Small intestine (tissue), 7 donors: ENCODE data around the gene EXOSC7. TPM values are rescaled to one million over a fixed set of nuclear protein-coding genes. Genes with fewer than 3 reads are reported as not detected.
"Not testable (repeated sequence)": the region's sequence is repeated elsewhere in the genome, so short reads cannot be mapped to it uniquely, and the experiment has no call there.

Experiments used
- DNase-seq, 2 donors: peaks; one replicate each; pipeline versions ENCODE4 v3.0.0 to v3.0.0-alpha.2; 2013
- FAIRE-seq: peaks from 2 replicates; lab custom pipeline; 2012; peaks lifted over from hg19 to GRCh38; lab: Jason Lieb, UNC
- H3K27ac ChIP-seq, 3 donors: one replicate each; pipeline ENCODE4 v1.5.1; 2013; ENCODE audit warnings: low read length in 2 of 3, mild to moderate bottlenecking in 2 of 3, control low read depth in 1 of 3, inconsistent platforms in 1 of 3, low read depth in 1 of 3, moderate library complexity in 1 of 3
- H3K27me3 ChIP-seq, 3 donors: one replicate each; pipeline ENCODE4 v1.6.1; 2013; ENCODE audit warnings: low read length in 3 of 3, inconsistent platforms in 1 of 3; ENCODE audit not compliant: control insufficient read depth in 3 of 3, insufficient read depth in 3 of 3
- H3K36me3 ChIP-seq, 3 donors: one replicate each; pipeline ENCODE4 v1.6.1; 2013; ENCODE audit warnings: low read length in 3 of 3, inconsistent platforms in 1 of 3, low read depth in 1 of 3, mild to moderate bottlenecking in 1 of 3, moderate library complexity in 1 of 3; ENCODE audit not compliant: control insufficient read depth in 3 of 3, insufficient read depth in 2 of 3
- H3K4me1 ChIP-seq, 3 donors: one replicate each; pipeline ENCODE4 v1.6.1; 2013; ENCODE audit warnings: low read length in 2 of 3, inconsistent platforms in 1 of 3, low read depth in 1 of 3, mild to moderate bottlenecking in 1 of 3, moderate library complexity in 1 of 3; ENCODE audit not compliant: control insufficient read depth in 3 of 3, insufficient read depth in 2 of 3
- H3K4me3 ChIP-seq, 3 donors: one replicate each; pipeline ENCODE4 v1.5.1; 2013; ENCODE audit warnings: low read length in 3 of 3, control low read depth in 1 of 3, inconsistent platforms in 1 of 3, low read depth in 1 of 3, mild to moderate bottlenecking in 1 of 3, moderate library complexity in 1 of 3
- H3K9me3 ChIP-seq, 2 donors: one replicate each; pipeline ENCODE4 v1.6.1; 2013; ENCODE audit warnings: low read depth in 1 of 2, low read length in 1 of 2; ENCODE audit not compliant: control insufficient read depth in 2 of 2, insufficient read depth in 1 of 2
- WGBS, 3 donors: extraction: QIAGEN DNeasy Blood & Tissue Kit; methylation state at CpG; one replicate each; pipeline ENCODE4 v1.1.7; 2013; 5-methylcytosine and 5-hydroxymethylcytosine counted together
- polyA plus RNA-seq, 4 donors: library from polyadenylated mRNA; stranded (reverse) in 3 of 4; unstranded in 1 of 4; fragments of 200-250 nt in 3 of 4; fragments of 120-200 nt in 1 of 4; gene quantifications; one replicate each; pipeline versions ENCODE4 v1.2.1 to v1.2.3, GENCODE V29; 2013
- donor health status: healthy with polysubstance abuse.
- donor health status: control.
- donor health status: control.
- donor health status: Bipolar disorder and iron deficiency.
- donor health status: healthy.

Gene EXOSC7
- polyA plus RNA-seq, 4 donors = 21.9 to 39.4 (median 30.4) TPM

- DNase-seq (no peak), FAIRE-seq (no peak)
- Histone ChIP-seq H3K4me3 (no peak overlapping the region), H3K4me1 (no peaks in the 10 kb centered on the region), H3K36me3 (peaks cover 12 to 69% (median 26%) of the 10 kb centered on the region in 3 donors), H3K9me3 (no peaks in the 10 kb centered on the region), H3K27ac (no peak overlapping the region), H3K27me3 (no peaks in the 10 kb centered on the region)
- WGBS, 3 donors = 90 to 92% (median 90%) methylated on average over 14 of the region's 14 CpGs
Observed at GRCh38 chr3:44932986-44933944, 42.8 kb upstream of the EXOSC7 start.

GRCh38 chr3:44939581-44940036 is 36.4 kb upstream of the EXOSC7 start:
- H3K36me3 ChIP-seq = peaks cover 9 to 73% (median 22%) of the 10 kb centered on the region in 3 donors
- no peaks in the 10 kb centered on the region for H3K9me3 ChIP-seq
- no peak overlapping the region for H3K4me3 ChIP-seq
- FAIRE-seq (no peak), DNase-seq (no peak)
- H3K27me3 ChIP-seq = no peaks in the 10 kb centered on the region
- no peaks in the 10 kb centered on the region for H3K4me1 ChIP-seq
- WGBS, 3 donors = 74 to 88% (median 87%) methylated on average over 6 of the region's 6 CpGs
- no peak overlapping the region for H3K27ac ChIP-seq

GRCh38 chr3:44942202-44942921 is 33.7 kb upstream of the EXOSC7 start:
- Histone ChIP-seq H3K4me3 (no peak overlapping the region), H3K36me3 (peaks cover 5 to 77% (median 28%) of the 10 kb centered on the region in 3 donors), H3K4me1 (no peaks in the 10 kb centered on the region), H3K9me3 (no peaks in the 10 kb centered on the region), H3K27me3 (no peaks in the 10 kb centered on the region), H3K27ac (no peak overlapping the region)
- no peak for DNase-seq
- 91 to 95% (median 92%) methylated on average over 9 of the region's 9 CpGs for WGBS, 3 donors
- no peak for FAIRE-seq

GRCh38 chr3:44948239-44948638 is 27.8 kb upstream of the EXOSC7 start:
- Histone ChIP-seq H3K27me3 (no peaks in the 10 kb centered on the region), H3K4me1 (no peaks in the 10 kb centered on the region), H3K36me3 (peaks cover 0 to 42% (median 7%) of the 10 kb centered on the region in 3 donors), H3K27ac (no peak overlapping the region), H3K9me3 (no peaks in the 10 kb centered on the region), H3K4me3 (no peak overlapping the region)
- FAIRE-seq (no peak), DNase-seq (no peak)
- 97 to 98% (median 98%) methylated on average over 3 of the region's 3 CpGs for WGBS, 3 donors

GRCh38 chr3:44949770-44950169 is 26.3 kb upstream of the EXOSC7 start:
- H3K27ac ChIP-seq, FAIRE-seq, DNase-seq, H3K4me1 ChIP-seq, H3K27me3 ChIP-seq, H3K4me3 ChIP-seq, H3K9me3 ChIP-seq: not testable (repeated sequence)
- peaks cover 0 to 40% (median 4%) of the 10 kb centered on the region in 3 donors for H3K36me3 ChIP-seq
- 96 to 98% (median 97%) methylated on average over 4 of the region's 4 CpGs for WGBS, 3 donors

- Histone ChIP-seq H3K4me1 (no peaks in the 10 kb centered on the region), H3K36me3 (peaks cover 0 to 39% (median 0%) of the 10 kb centered on the region in 3 donors), H3K27me3 (no peaks in the 10 kb centered on the region), H3K9me3 (no peaks in the 10 kb centered on the region), H3K4me3 (no peak overlapping the region), H3K27ac (no peak overlapping the region)
- WGBS, 3 donors = 88 to 94% (median 90%) methylated on average over 2 of the region's 2 CpGs
- FAIRE-seq (no peak), DNase-seq (no peak)
Observed at GRCh38 chr3:44950275-44950734, 25.7 kb upstream of the EXOSC7 start.

DNA sequence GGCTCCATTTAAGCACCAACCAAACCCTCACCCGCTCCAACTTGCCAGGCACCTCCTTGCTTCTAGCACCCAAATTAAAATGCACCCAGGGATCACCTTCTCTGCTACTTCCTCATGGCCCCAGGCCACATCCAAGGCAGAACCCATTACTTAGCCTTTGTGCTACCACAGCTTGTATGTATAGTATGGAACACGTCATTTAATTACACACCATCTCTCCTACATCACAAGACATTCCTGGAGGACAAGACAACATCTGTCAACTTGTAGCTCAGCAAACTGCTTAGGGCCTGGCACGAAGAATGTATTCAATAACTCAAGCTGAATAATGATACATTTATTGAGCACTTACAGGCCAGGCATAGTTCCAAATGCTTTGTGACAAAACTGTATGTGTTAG is 23.4 kb upstream of the EXOSC7 start:
- Histone ChIP-seq H3K27me3 (no peaks in the 10 kb centered on the region), H3K27ac (no peak overlapping the region), H3K36me3 (peaks cover 0 to 44% (median 4%) of the 10 kb centered on the region in 3 donors), H3K4me3 (no peak overlapping the region), H3K4me1 (no peaks in the 10 kb centered on the region), H3K9me3 (no peaks in the 10 kb centered on the region)
- DNase-seq (no peak), FAIRE-seq (no peak)
- WGBS, 3 donors = 88 to 95% (median 94%) methylated on average over 3 of the region's 3 CpGs

GRCh38 chr3:44954304-44954703 is 21.7 kb upstream of the EXOSC7 start:
- FAIRE-seq = no peak
- H3K36me3 ChIP-seq = peaks cover 0 to 46% (median 9%) of the 10 kb centered on the region in 3 donors
- WGBS, 3 donors = 90 to 93% (median 90%) methylated on average over 5 of the region's 5 CpGs

More at GRCh38 chr3:44954304-44954703, 21.7 kb upstream of the EXOSC7 start:
- H3K27ac ChIP-seq = no peak overlapping the region
- no peaks in the 10 kb centered on the region for H3K27me3 ChIP-seq
- no peak for DNase-seq
- H3K4me1 ChIP-seq = no peaks in the 10 kb centered on the region
- H3K9me3 ChIP-seq = no peaks in the 10 kb centered on the region
- no peak overlapping the region for H3K4me3 ChIP-seq
